Measurements from ENCODE around the gene MEFV. TPM values are rescaled to one million over a fixed set of nuclear protein-coding genes. Genes with fewer than 3 reads are reported as not detected.

Gene MEFV
- total and polyA plus RNA-seq, 2 of the 13 experiments (the other 11 are each of a cell fraction or from before 2014, with no cell fraction given): 0.22 TPM; not detected in 1

- TF ChIP-seq ZFP41 (CRISPR knock-in tag; IDR thresholded peaks at IDR 0.05; ENCODE audit: borderline replicate concordance) (peak; percentile 73; the same call in 1 of the 2 replicates), PHB2 (IDR thresholded peaks at IDR 0.05; ENCODE audit: partially characterized antibody) (no peak), ZNF460 (CRISPR knock-in tag; IDR thresholded peaks at IDR 0.05; ENCODE audit: borderline replicate concordance) (no peak), YEATS4 (CRISPR knock-in tag; IDR thresholded peaks at IDR 0.05; ENCODE audit: borderline replicate concordance) (peak; percentile 65; the same call in 1 of the 2 replicates), ZSCAN29 (CRISPR knock-in tag; conservative IDR thresholded peaks at IDR 0.05) (peak; percentile 81; the same call in 1 of the 2 replicates), XBP1 (CRISPR knock-in tag; IDR thresholded peaks at IDR 0.05) (no peak), TCF7L2 (IDR thresholded peaks at IDR 0.05; ENCODE audit: low read depth, low read length) (no peak), FUBP1 (CRISPR knock-in tag; IDR thresholded peaks at IDR 0.05; ENCODE audit: borderline replicate concordance) (no peak), LCORL (IDR thresholded peaks at IDR 0.05) (no peak), LCORL (CRISPR knock-in tag; IDR thresholded peaks at IDR 0.05) (peak; percentile 81), NFIB (CRISPR knock-in tag; IDR thresholded peaks at IDR 0.05; ENCODE audit: borderline replicate concordance) (peak; percentile 47; the same call in 1 of the 2 replicates), SAP130 (CRISPR knock-in tag; IDR thresholded peaks at IDR 0.05; ENCODE audit: low read depth) (peak; percentile 96)
- TF ChIP-seq, protein P1, sequence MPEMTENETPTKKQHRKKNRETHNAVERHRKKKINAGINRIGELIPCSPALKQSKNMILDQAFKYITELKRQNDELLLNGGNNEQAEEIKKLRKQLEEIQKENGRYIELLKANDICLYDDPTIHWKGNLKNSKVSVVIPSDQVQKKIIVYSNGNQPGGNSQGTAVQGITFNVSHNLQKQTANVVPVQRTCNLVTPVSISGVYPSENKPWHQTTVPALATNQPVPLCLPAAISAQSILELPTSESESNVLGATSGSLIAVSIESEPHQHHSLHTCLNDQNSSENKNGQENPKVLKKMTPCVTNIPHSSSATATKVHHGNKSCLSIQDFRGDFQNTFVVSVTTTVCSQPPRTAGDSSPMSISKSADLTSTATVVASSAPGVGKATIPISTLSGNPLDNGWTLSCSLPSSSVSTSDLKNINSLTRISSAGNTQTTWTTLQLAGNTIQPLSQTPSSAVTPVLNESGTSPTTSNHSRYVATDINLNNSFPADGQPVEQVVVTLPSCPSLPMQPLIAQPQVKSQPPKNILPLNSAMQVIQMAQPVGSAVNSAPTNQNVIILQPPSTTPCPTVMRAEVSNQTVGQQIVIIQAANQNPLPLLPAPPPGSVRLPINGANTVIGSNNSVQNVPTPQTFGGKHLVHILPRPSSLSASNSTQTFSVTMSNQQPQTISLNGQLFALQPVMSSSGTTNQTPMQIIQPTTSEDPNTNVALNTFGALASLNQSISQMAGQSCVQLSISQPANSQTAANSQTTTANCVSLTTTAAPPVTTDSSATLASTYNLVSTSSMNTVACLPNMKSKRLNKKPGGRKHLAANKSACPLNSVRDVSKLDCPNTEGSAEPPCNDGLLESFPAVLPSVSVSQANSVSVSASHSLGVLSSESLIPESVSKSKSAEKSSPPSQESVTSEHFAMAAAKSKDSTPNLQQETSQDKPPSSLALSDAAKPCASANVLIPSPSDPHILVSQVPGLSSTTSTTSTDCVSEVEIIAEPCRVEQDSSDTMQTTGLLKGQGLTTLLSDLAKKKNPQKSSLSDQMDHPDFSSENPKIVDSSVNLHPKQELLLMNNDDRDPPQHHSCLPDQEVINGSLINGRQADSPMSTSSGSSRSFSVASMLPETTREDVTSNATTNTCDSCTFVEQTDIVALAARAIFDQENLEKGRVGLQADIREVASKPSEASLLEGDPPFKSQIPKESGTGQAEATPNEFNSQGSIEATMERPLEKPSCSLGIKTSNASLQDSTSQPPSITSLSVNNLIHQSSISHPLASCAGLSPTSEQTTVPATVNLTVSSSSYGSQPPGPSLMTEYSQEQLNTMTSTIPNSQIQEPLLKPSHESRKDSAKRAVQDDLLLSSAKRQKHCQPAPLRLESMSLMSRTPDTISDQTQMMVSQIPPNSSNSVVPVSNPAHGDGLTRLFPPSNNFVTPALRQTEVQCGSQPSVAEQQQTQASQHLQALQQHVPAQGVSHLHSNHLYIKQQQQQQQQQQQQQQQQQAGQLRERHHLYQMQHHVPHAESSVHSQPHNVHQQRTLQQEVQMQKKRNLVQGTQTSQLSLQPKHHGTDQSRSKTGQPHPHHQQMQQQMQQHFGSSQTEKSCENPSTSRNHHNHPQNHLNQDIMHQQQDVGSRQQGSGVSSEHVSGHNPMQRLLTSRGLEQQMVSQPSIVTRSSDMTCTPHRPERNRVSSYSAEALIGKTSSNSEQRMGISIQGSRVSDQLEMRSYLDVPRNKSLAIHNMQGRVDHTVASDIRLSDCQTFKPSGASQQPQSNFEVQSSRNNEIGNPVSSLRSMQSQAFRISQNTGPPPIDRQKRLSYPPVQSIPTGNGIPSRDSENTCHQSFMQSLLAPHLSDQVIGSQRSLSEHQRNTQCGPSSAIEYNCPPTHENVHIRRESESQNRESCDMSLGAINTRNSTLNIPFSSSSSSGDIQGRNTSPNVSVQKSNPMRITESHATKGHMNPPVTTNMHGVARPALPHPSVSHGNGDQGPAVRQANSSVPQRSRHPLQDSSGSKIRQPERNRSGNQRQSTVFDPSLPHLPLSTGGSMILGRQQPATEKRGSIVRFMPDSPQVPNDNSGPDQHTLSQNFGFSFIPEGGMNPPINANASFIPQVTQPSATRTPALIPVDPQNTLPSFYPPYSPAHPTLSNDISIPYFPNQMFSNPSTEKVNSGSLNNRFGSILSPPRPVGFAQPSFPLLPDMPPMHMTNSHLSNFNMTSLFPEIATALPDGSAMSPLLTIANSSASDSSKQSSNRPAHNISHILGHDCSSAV (CRISPR knock-in tag; IDR thresholded peaks at IDR 0.05; ENCODE audit: borderline replicate concordance): peak; percentile 80; the same call in 1 of the 2 replicates
- TF ChIP-seq, protein P2, sequence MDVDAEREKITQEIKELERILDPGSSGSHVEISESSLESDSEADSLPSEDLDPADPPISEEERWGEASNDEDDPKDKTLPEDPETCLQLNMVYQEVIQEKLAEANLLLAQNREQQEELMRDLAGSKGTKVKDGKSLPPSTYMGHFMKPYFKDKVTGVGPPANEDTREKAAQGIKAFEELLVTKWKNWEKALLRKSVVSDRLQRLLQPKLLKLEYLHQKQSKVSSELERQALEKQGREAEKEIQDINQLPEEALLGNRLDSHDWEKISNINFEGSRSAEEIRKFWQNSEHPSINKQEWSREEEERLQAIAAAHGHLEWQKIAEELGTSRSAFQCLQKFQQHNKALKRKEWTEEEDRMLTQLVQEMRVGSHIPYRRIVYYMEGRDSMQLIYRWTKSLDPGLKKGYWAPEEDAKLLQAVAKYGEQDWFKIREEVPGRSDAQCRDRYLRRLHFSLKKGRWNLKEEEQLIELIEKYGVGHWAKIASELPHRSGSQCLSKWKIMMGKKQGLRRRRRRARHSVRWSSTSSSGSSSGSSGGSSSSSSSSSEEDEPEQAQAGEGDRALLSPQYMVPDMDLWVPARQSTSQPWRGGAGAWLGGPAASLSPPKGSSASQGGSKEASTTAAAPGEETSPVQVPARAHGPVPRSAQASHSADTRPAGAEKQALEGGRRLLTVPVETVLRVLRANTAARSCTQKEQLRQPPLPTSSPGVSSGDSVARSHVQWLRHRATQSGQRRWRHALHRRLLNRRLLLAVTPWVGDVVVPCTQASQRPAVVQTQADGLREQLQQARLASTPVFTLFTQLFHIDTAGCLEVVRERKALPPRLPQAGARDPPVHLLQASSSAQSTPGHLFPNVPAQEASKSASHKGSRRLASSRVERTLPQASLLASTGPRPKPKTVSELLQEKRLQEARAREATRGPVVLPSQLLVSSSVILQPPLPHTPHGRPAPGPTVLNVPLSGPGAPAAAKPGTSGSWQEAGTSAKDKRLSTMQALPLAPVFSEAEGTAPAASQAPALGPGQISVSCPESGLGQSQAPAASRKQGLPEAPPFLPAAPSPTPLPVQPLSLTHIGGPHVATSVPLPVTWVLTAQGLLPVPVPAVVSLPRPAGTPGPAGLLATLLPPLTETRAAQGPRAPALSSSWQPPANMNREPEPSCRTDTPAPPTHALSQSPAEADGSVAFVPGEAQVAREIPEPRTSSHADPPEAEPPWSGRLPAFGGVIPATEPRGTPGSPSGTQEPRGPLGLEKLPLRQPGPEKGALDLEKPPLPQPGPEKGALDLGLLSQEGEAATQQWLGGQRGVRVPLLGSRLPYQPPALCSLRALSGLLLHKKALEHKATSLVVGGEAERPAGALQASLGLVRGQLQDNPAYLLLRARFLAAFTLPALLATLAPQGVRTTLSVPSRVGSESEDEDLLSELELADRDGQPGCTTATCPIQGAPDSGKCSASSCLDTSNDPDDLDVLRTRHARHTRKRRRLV (CRISPR knock-in tag; IDR thresholded peaks at IDR 0.05): peak; percentile 70; the same call in 1 of the 2 replicates
Observed at GRCh38 chr16:3234857-3235561, 21.4 kb downstream of the MEFV start, which contains the start of gene ZNF200 (continued).
